ENCODE measurements around the gene GPR3. TPM values are rescaled to one million over a fixed set of nuclear protein-coding genes. Genes with fewer than 3 reads are reported as not detected.

The GPR3 gene
- total and polyA plus RNA-seq, 2 of the 13 experiments (the other 11 are each of a cell fraction or from before 2014, with no cell fraction given) = 1.00 to 2.6 TPM

DNA sequence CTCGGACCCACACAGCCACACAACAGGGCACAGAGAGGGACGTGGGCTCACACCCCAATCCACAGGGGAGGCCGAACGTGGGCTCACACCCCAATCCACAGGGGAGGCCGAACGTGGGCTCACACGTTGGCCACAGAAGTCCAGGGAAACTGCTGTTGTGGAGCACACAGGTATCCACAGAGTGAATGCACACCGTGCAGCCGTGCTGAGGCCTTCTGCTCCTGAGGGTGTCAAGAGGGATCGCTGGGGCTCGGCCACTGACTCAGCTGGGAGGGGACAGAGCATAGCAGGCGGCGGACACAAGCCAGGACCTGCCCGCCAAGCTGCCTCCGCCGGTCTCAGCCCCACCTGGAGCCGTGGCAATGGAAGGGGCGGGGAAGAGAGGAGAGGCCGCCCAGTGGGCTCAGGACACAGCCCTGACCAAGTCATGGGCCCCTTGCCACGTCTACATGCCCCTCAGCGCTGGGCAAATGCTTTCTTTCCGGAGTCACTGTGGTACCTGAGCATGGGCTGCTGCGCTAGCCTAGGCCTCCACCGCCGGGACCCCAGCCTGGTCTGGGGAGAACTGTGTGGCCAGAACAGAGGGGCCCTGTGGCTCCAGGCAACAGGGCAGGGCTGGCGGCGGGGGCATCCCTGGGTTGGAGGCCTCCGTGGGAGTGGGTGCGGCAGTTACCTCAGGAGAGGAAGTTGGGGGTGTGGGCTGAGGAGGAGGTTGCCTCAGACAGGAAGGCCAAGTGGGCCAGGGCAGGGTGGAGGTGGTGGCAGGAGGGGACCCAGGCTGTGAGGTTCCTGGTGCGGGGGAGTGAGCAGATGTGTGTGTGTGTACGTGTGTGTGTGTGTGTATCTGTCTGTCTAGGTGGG is 49.4 kb upstream of the GPR3 start (continued):
- TF ChIP-seq THAP9 (CRISPR knock-in tag; IDR thresholded peaks at IDR 0.05; ENCODE audit: borderline replicate concordance) (no peak; the same call in 1 of the 2 replicates), POLR2A (IDR thresholded peaks at IDR 0.05; ENCODE audit: insufficient read depth in 1 of 2, low read depth in 2 of 2, low read length in 2 of 2) (peak in 1 of 2 experiments; percentile 51; a peak in 2 of 4 replicates), TBX3 (IDR thresholded peaks at IDR 0.05; ENCODE audit: borderline replicate concordance) (no peak), ZNF24 (IDR thresholded peaks at IDR 0.05) (no peak), KDM1A (CRISPR knock-in tag; IDR thresholded peaks at IDR 0.05) (no peak), TAF1 (CRISPR knock-in tag; IDR thresholded peaks at IDR 0.05) (peak; percentile 71), THYN1 (CRISPR knock-in tag; IDR thresholded peaks at IDR 0.05; ENCODE audit: borderline replicate concordance, low read depth) (no peak), ZNF589 (CRISPR knock-in tag; conservative IDR thresholded peaks at IDR 0.05) (no peak), KMT2A (CRISPR knock-in tag; IDR thresholded peaks at IDR 0.05) (peak; percentile 72; the same call in 1 of the 2 replicates), ZNF724P (CRISPR knock-in tag; IDR thresholded peaks at IDR 0.05; ENCODE audit: borderline replicate concordance) (peak; percentile 29; the same call in 1 of the 2 replicates), ZNF704 (CRISPR knock-in tag; IDR thresholded peaks at IDR 0.05; ENCODE audit: borderline replicate concordance) (no peak), YEATS2 (CRISPR knock-in tag; IDR thresholded peaks at IDR 0.05; ENCODE audit: borderline replicate concordance) (no peak; the same call in 1 of the 2 replicates), DMAP1 (CRISPR knock-in tag; IDR thresholded peaks at IDR 0.05) (peak; percentile 74), ZNF747 (CRISPR knock-in tag; IDR thresholded peaks at IDR 0.05; ENCODE audit: borderline replicate concordance) (peak; percentile 76; the same call in 1 of the 2 replicates), EP300 (IDR thresholded peaks at IDR 0.05; ENCODE audit: low read depth in 2 of 2, low read length in 2 of 2) (no peak), EP300 (CRISPR knock-in tag; IDR thresholded peaks at IDR 0.05; ENCODE audit: borderline replicate concordance) (0 out of 2 replicates have a peak, but pooled peaks have one; percentile 19), SIX4 (CRISPR knock-in tag; IDR thresholded peaks at IDR 0.05) (no peak), HINFP (CRISPR knock-in tag; IDR thresholded peaks at IDR 0.05; ENCODE audit: low read depth) (no peak), ZNF367 (CRISPR knock-in tag; IDR thresholded peaks at IDR 0.05; ENCODE audit: borderline replicate concordance) (no peak), ZNF552 (CRISPR knock-in tag; IDR thresholded peaks at IDR 0.05; ENCODE audit: borderline replicate concordance) (no peak), ZFY (CRISPR knock-in tag; IDR thresholded peaks at IDR 0.05) (peak; percentile 80), HIVEP1 (CRISPR knock-in tag; IDR thresholded peaks at IDR 0.05) (no peak)
- TF ChIP-seq, protein P1, sequence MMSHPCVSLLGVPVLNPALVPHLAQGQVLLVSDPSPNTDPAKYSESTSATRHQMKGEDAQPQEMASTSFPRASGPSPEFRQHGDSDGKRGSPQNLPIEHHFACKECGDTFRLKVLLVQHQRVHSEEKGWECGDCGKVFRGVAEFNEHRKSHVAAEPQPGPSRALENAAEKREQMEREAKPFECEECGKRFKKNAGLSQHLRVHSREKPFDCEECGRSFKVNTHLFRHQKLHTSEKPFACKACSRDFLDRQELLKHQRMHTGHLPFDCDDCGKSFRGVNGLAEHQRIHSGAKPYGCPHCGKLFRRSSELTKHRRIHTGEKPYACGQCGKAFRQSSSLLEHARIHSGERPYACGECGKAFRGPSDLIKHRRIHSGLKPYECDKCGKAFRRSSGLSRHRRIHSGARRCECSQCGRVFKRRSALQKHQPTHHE (CRISPR knock-in tag; IDR thresholded peaks at IDR 0.05; ENCODE audit: borderline replicate concordance) = no peak; the same call in 1 of the 2 replicates
